GM21360 (cell line): ENCODE data around the gene RAB31.

Experiments
- ATAC-seq: cut with Tn5 transposase; IDR thresholded peaks from one replicate; pipeline ENCODE4 v1.9.1; 2021; ENCODE audit warnings: mild to moderate bottlenecking, moderate library complexity; ENCODE audit not compliant: unreplicated experiment

RAB31 gene

DNA sequence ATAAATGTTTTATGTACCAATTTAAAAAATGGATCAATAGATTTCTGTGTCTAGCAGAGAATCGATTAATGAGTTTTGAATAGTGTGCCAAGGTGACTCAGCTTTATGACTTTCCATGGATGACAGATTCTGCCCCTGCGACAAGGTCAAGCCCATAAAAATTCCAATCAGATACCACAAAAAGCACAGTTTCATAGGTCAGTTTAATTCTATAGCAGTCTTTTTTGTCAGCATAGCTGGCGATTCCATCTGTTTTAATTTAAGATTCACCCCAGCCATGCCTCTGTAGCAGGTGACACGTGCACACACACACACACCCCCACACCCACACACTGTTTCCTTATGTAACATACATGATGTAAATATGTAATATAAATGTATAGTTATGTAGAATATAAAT is 28.9 kb downstream of the RAB31 start:
- no peak for ATAC-seq

DNA sequence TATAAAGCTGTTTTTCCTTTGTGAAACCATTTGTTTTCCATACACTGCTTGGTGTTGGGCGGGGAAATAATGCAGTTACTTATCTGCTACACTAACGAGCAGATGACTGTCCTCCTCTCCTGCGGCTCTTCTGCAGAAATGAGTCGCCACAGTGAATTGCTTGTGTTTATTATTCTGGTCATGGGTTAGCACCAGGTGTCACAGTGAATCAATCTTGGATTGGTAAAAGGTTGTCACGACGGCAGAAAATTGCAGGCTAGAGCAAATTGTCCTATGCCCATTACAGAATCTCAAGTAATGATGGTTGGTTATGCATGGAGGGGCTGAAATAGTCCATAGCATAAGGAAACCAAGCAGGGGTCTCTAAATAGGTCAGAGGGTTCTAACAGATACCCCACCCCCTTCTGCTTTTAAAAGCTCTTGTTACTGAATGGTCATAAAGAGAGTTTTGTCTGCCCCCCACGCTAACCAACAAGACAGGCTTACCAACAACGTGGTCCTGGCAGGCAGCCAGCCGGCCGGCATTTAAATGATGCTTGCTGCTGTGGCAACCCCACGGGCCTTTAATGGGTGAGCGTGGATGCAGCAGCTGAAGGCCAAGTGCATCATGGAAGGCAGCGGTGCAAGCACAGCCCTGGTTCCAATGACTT is 29.5 kb downstream of the RAB31 start:
- no peak for ATAC-seq

DNA sequence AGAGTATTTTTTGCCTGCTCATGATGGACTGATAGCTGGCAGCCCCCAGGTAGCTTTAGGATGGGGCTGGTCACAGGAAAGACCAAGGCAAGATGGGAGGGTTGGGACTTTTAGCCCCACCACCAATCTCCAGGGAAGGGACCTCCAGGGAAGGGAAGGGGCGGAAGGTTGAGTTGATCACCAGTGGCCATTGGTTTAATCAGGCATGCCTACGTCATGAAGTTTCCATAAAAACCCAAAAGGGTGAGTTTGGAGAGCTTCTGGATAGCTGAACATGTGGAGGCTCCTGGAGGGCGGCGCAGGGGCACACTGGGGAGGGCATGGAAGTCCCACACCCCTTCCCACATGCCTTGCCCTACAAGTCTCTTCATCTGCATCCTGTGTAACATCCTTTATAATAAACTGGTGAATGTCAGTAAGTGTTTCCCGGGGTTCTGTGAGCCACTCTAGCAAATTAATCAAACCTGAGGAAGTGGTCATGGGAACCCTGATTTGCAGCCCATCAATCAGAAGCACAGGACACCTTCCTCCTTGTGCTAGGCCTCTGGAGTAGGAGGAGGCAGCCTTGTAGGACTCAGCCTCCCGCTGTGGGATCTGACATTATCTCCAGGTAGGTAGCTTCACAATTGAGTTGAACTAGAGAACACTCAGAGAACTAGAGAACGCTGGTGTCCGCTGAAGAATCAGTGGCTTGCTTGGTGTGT is 30.3 kb downstream of the RAB31 start:
- no peak for ATAC-seq

DNA sequence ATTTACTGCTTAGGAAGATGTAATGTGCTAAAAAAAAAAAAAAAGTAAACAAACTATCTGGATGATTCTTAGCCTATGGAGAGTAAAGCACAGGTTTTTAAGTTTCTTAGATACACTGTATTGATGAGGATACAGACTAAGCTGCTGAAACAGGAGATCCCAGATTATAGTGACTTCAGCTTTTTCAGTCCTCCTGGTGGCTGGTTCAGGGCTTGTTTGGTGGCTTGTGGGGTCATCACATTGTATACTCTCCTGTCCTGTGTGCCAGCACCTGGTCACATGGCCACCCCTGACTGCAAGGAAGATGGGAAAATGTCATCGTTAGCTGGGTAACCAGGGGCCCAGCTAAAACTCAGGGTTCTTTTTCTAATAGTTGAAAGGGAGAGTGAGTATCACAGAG is 31.4 kb downstream of the RAB31 start:
- no peak for ATAC-seq

DNA sequence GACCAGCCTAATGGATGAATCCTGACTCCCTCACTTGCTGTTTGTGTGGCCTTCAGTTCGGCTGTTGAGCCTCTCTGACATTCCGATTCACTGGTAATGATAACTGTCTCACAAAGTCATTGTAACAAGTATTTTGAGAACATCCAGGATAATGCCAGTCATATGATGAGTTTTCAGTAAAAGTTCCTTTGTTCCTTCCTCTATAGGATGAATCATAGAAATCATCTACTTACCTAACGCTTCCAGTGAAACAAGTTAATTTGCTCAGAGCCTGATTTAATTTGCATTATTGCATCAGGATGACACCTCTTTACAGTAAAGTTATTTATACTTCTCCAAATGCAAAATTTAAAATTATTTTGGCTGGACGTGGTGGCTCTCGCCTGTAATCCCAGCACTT is 32.0 kb downstream of the RAB31 start:
- ATAC-seq, result no peak

DNA sequence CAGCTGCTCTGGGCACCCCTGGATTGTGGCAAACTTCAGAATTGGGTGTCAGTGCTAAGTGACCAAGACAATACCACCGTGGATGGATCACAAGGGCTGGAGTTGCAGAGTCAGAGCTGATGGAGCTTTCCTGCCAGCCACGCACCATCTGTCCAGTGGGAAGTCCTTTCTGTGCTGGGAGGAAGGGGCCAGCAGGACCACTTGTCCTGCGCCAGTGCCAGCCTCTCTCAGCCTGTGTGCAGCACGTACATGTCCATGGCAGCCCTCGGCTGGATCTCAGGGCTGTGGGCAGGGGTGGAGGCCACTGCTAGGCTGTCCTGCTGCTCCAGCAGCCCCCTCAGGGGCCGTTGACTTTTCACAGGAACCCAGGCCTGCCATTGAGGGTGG is 33.3 kb downstream of the RAB31 start:
- ATAC-seq, result no peak

DNA sequence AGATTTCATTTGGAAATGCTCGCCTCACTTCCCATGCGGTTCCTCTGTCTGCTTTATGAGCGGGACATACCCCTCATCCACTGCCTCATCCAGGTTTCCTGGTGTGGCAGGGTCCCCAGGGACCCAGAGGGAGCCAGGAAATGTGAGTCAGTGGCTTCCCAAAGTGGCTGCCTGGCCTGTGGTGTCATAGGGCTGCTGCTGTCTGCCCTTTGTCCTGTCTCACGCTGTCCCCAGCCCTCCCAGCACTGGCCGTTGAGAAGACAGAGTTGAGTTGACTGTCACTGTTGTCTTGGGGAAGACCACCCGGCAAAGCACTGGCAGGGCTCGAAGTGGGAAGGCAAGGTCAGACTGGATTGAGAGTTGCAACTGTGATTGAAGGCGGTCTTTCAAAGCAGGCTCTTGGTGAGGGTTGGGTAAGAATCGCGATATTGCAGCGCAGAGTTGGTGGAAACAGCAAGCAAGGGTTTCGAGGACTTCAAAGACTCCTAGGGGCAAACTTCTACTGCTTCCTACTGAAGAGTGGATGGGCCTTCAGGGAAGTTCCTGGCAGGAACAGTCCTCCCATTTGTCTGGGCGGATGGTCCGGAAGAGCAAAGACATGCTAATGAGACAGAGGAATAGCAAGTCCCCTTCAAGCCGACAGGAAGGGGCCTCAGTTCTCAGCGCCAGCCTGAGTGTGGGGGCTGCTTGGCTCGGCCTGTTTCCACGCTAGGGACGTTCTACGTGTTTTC is 33.9 kb downstream of the RAB31 start:
- ATAC-seq, result no peak

DNA sequence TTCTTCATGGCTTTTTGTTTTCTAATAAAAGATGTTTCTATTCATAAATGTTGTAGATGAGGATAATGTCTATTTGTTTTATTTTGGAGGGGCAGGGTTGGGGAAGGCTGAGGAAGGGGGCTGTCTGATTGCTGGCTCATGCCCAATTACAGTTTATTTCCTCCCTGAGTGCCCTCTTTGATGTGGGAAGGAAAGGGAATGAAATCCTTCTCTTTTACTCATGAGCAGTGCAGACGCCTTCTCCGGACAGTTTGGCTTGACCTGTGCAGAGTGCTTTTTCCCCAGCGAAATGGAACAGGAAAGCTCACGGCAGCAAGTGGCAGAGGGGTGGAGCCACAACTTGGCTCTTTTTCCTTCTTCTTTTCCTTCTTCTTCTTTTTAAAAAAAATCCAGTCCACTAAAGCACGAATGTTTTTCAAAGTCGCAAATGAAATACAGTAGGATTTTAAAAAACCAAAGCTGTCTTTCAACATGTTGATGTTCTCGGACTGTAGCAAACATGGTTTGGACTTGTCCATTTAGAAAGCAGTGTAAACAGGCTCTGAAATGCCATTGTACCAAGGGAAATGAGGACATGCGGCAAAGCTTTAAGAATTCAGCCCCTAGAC is 34.5 kb downstream of the RAB31 start:
- no peak for ATAC-seq

DNA sequence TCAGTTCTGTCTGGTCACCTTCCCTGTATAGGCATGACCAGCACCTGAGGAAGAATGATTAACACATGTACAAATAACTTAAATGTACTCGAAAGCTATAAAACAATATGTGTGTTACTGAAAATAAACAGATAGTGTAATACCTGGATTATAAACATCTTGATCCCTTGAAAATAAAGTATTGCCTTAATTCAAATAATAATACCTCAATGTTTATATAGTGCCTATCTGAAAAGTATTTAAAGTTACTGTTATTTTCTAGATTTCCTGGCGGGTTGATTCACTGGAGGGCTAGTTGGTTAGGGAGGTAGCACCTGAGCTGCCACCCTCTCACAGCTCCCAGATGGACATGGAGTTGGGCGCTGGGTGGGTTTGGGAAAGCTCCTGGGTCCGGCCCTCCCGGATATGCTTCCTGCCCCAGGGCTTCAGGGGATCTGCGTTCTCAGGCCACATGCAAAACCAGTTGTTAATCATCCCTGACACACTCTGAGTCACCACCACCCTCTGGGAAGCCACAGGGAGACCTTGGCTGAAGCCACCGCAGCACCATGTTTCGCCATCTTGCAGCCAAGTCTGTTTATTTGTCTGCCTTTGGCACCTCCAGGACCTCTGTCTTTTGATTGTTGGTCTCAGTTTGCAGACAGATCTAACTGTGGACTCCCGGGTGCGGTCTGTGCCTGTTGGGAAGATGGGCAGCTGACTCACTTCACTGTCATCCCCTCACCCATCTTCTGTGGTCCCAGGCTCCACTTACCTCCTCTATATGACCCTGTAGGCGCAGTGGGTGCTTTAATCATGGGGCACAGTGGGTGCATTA is 35.3 kb downstream of the RAB31 start:
- ATAC-seq, result no peak

DNA sequence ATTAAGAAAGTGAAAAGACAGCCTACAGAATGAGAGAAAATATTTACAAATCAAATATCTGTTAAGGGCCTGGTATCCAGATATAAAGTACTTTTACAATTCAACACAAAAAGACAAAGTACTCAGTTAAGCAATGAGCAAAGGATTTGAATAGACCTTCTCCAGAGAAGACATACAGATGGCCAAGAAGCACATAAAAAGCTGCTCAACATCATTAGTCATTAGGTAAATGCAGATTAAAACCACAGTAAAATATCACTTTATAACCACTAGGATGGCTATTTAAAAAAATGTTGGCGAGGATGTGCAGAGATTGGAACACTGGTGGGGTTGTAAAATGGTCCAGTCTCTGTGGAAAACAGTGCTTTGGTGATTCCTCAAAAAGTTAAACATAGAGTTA is 38.9 kb downstream of the RAB31 start:
- no peak for ATAC-seq

DNA sequence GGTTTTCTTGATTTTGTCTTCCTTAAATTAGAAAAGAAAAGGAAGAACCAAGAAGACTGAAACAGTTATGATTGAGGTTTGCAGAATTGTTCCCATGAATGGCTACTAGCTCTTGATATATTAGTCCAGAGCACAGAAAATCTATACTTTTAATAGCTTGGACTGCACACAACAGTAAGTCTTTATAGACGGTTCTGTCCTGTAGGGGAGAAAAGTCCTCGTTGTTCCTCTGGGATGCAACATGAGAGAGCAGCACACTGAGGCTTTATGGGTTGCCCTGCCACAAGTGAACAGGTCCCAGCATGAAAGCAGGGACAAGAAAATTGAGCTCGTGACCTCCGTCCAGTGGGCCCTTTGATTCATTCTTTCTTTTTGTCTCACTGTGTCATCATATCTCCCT is 41.5 kb downstream of the RAB31 start:
- ATAC-seq, result no peak

DNA sequence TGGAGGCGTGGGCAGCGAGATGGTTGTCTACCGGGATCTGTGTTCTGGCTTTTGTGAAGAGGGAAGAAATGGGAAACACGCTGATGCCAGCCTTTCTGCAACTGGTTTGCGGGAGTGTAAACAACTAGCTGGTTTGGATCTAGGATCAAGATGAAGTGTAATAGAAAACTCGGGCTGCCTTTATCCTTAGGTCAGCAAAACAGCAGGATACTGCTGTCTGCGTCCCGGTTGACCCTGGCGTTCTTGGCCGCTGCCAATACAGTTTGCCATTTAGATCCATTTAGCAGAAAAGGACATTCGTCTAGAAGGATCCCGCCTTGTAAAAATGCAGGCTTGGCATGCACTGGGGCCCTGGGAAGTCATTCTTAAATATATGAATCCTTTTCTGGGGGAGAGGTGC is 42.0 kb downstream of the RAB31 start:
- ATAC-seq, result no peak

DNA sequence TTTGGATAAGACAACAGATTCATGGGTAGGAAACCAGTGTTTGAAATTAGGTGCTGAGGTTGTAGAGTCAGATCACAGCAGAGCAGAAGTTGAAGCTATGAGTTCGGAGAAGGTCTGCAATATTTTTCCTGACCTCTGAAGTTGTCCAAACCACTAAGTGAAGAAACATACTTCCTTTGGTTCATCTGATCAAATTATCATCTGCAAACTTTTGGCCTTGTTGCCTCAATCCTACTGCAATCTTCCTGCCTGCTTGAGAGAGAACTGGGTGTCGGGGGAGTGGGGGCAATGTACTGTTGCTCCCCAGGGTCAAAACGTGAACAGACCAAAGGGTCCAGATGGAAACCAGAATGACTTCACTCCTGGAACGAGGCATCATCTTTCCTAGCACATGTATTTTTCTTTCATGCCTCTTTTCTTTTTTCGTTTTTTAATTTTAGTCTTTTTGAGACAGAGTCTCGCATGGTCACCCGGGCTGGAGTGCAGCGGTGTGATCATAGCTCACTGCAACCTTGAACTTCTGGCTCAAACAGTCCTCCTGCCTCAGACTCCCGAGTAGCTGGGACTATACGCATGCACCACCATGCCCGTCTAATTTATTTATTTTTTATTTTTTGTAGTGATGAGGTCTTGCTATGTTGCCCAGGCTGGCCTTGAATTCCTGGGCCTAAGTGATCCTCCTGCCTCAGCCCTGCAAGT is 42.7 kb downstream of the RAB31 start:
- ATAC-seq, result no peak

DNA sequence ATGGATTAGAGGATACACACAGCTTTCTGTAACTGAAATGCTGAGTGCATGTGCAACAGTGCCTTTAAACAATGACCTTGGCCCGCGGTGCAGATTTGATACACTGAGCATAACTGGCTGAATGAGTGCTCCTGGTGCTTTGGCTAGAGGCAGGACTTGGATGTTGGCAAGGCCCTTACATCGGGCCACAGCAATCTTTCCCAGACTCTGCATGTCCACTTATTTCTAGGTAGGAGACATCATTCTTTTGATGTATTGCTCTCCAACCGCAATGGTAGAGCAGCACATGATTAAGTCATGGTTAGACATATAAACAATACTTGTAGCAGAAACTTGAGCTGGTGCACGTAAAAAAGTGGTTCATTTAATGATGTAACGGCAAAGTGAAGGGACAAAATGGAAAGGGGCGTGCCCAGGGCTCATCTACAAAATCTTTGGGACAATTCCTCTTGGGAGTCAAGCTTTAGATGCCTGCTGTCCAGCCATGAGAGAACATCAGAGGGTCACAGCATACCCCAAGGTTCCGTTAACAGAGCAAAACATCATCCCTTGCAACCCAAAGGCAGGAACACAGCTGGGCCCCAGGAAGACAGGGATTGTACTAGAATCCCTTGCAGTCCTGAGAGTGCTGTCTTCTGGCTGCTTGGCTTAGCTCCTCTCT is 43.4 kb downstream of the RAB31 start:
- no peak for ATAC-seq

DNA sequence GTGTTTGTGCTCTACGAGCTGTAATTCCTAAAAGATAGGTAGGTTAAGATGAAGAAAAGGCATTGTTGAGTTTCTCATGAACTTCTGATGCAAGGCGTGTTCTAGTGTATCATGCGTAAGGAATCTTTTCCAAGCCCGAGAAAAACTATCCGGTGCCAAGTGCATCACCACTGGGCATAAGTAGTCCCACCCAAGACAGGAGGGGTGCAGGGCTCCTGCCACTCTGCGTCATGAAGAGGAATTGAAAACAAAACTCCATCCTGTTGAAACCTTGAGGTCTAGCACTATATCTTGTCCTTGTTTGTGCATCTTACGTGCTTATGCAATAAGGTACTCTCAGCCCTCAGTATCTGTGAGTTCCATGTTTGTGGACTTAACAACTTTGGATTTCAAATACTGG is 45.7 kb downstream of the RAB31 start:
- no peak for ATAC-seq

DNA sequence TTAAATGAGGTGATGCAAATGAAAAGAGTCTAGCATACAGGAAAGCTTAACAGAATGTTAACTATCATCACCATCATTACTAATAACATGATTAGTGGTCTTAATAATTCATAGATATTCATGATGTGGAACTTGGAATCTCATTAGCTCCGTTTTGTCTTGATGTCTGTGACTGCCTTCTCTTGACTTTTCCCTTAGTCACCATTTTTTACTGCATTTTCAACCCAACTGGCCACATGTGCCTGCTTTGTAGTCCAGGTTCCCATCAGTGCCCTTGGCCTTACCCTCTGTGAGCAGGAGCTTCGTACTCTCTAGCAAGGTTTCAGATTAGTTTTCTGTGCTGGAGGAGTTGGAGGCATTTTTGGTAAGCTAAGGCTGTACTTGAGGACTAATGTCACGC is 47.0 kb downstream of the RAB31 start:
- ATAC-seq, result no peak

DNA sequence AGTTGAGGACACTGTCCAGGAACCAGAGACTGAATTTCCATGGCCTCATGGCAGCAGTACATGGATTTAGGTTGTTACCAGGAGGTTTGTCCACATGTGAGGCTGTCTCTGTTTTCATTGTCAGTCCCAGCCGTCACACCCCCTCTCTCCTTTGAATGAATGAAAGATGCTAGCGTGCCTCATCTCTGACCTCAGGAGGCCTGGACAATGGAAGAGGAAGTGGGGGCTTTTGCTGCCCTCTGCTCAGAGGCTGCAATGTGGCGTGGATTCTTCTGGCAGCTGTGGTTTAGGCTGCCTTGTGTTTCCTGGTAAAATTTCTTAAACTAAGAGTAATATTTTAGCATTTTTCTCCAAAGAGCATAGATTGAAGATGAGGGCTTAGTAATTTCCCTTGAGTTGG is 47.5 kb downstream of the RAB31 start:
- no peak for ATAC-seq

DNA sequence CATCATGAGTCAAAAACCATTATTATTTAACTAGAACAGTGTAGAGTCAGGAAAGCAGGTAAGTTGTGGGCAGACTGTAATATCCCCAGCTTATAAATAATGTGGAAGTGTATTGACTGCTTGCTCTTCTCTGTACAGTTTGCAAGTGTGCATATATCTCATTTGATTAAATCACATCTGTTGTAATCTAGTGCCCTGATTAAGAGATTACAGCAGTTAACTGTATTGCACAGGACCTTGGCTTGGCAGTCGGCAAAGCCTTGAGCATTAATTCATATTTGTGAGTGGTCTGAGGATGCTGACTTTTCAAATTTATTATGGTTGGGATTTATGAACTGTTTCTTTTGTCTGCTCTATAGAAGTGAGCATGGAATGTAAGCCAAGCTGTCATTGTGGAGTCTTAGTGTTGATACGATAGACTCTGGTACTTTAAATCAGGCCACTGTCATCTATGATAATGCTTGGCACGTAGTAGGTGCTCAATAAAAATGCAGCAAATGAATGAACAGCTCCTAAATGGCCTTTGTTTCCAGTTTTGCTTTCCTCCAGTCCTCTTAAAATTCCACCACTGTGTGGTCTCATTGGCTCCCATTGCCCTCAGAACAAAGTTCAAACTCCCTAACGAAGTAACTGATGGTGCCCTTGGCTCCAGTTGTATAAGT is 48.3 kb downstream of the RAB31 start:
- ATAC-seq, result no peak

DNA sequence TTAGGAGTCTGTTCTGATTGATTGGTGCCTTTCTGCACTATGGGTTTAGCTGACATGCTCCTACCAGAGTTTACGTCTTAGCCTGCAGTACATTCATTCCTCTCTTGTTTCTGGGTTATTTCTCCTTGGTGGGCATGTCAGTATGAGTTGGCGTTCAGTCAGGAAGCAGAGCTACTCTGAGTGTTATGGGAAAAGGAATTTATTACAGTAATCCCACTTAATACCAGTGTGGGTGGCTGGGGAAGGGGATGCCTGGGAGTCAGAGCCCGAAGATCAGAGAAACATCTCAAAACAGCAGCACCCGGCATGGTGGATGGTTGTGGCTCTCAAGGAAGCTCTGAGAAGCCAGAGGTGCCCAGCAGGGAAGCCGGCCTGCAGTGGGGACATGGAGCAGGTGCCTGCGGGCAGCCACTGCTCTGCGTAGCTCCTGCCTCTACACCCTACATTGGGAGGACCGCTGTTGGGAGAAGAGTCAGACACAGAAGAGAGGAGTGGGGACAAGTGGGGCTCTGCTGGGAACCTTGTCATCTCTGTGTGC is 48.9 kb downstream of the RAB31 start:
- ATAC-seq, result no peak
